HG03457 (cell line): ENCODE data around the gene CADM3.
A peak's percentile ranks its signal among the peaks of the same experiment; 100 is the strongest.

Source experiments
- ATAC-seq: cut with Tn5 transposase; IDR thresholded peaks from one replicate; pipeline ENCODE4 v1.9.1; 2021; ENCODE audit warnings: moderate number of reproducible peaks; ENCODE audit not compliant: unreplicated experiment

Gene CADM3

DNA sequence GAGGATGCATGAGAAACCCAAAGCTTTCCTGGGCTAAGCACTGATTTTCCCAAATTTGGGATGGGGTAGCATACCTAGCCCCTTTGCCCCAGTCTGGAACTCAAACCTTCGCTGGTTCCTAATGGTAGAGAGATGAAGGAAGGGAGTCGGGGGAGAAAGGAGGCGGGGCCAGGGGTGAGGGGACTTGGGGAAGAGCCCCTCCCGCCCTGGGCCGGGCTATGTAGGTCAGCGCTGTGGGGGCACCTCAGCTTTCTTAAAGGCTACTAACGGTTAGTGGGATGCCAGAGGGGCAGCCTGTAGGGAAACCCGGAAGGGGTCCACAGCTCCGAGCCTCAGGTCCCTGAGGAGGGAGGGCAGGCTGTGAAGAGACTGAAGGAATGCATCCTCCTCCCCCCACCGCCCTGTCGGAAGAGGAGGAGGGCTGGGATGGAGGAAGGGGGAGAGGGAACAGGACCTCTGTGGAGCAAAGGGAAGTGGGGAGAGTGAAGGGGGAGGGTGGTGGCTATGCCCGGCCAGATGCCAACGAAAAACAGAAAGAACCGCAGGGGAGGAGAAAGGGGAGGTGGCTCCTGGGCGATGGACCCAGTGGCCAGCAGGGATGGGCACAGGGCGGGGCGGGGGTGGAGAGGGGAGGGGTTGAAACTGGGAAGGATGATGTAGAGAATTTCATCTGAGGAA is 1.3 kb downstream of the CADM3 start:
- no peak for ATAC-seq

DNA sequence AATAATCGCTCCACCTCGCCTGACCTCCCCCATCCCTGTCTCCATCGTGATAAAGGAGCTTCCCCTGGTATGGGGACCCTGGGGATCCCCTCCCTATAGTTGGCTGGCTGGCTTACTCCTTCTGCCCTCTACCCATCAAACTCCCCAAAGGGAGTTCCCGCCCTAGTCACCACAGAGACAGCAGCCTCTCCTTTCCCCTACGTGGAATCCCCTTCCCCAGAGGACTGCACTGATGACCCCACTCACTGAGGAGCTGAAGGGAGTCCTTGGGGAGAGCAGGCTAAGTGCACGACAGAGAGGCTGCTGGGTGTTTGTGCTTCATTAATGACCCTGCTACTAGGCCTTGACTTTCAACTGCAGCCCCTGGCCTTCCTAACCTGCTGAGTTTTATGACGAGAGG is 1.9 kb downstream of the CADM3 start:
- ATAC-seq: no peak

DNA sequence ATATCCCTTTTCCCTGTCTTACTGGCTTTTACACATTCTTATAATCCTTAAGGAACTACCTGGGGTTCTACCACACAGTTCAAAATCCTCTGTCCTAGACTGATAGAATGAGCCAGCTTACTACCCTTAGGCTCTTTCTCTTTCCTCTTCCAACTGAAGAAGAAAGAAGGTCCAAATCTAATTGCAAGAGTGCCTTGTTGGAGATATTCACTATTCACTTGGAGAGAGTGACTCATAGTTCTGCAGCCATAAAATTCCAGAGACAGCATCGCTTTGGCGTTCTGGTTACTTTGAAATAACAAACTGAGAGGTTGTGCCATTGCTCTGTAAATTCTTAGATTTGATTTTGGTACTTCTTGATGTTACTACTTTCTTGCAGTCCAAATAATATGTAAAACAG is 4.2 kb downstream of the CADM3 start:
- ATAC-seq: no peak

DNA sequence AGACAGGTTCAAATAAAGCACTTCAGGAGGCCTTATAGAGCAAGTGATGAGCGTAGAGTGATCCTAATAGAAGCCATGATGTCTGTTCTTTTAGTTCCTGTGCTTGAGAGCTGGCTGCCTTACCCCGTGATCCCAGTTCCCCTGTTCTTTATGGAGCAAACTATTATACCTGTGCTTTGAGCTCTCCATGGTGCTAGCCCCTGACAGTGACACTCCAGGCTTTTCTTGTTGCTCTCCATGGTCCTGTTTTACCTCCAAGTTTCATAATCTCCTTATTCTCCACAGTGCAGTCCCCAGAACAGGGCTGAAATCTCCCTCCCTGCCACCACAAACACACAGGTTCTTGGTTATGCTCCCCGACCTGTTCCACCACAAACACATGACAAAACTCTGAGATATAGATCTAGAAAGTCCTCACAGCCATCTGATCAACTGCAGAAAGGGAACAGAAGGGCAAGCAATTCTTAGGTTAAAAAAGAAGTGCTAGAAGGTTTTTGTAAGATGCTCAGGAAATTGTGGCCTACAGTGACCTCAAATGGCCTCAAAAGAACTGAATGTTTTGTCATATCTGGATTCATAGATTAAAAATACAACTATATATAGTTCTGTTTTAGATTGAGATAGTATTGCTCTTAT is 6.0 kb downstream of the CADM3 start:
- ATAC-seq: no peak

DNA sequence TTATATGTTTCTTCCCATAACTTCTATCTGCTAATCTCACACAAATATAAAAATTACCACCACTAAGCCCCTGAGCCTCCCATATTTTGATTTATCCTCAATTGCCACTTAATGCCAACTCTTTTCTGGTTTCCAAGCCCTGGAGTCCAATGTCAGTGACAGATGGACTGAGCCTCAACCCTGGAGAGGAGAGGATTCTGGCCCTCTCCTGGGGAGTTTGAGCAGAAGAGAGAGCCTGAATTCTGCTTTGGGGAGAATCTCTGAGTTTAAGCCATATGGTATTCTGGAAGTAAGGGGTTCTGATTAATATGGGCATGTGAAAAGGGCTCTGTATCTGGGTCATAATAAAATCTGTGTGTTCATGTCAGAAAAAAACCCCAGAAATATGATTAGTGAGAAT is 8.5 kb downstream of the CADM3 start:
- no peak for ATAC-seq

DNA sequence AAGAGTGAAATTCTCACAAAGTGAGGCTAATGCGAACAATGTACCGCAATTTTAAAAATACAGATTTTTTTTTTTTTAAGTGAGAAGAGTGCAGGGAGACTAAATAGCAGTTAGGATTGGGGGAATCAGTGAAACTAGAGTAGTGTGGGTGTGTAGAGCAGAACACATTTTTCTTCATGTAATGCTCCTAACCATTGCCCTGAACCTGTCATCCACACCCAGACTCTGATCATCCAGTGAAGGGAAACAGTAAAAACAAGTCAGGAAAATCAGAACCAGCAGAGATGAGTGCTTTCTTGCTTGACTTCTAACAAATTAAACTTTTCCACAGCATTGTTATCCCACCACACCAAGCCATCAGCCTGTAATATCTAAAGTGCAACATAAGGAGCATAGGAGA is 9.1 kb downstream of the CADM3 start:
- no peak for ATAC-seq

DNA sequence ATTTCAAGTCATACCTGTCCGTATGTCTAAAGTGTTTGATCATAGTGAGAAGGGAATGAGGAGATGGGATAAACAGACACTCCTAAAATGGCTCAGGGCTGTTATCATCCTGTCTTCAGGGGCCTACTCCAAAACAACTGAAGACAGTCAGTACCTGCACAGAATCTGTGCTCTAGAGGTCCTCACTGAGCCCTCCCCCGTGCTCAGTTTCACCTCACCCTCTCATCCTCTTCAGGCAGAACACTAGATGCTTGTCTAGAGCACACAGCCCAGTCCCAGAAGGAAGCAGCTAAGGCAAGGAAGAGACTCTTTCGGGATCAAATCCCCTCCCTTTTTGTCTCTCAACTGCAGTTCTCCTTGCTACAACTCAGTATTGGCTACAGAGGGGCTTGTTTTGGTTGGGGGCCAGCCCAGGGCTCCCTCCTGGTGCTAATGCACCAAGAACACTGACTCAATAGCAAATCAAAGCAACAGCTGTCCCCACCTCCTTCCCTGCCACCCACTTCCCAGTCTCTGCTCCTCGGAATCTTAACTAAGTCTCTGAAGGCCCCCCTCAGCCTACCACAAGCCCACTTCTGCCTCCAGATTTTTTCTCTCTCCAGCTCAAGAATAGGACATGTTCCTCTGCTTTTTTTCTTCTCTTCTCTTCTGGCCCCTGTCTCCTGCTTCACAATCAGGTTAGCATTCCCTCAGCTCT is 10.1 kb downstream of the CADM3 start:
- ATAC-seq: no peak

DNA sequence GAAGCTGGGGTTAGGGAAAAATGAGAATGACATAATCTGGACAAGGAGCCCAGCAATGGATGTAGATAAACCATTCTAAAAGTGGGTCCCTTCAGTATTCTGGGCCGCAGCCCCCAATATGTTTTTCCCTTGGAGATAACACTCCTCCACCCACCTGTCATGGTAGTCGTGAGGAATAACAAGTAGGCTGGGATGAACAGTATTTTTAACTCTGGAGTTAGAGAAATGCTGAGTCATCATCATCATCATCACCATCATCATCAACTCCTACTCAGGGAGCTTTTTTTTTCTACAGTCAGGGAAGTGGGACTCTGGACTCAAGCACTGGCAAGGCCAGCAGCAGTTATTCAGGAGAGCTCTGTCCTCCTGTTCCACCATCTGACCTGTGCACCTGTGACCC is 12.8 kb downstream of the CADM3 start:
- no peak for ATAC-seq

DNA sequence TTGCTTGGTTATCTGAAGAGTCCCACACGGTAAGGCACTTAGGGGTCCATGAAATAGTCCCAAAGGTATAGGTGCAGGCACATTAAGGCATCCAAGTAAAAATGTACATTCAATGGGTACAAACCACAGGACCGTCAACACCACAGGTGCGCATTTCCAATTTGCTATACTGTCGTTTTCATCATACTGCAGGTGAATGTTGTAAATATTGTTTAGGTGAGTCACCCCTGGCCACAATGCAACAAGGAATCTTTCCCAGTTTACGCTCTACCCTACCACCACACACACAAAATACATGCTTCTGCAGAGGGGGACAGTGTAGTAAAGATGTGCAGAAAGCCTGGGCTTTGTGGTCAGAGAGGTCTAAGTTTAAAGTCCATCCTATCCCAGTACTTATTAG is 13.7 kb downstream of the CADM3 start:
- ATAC-seq: no peak

DNA sequence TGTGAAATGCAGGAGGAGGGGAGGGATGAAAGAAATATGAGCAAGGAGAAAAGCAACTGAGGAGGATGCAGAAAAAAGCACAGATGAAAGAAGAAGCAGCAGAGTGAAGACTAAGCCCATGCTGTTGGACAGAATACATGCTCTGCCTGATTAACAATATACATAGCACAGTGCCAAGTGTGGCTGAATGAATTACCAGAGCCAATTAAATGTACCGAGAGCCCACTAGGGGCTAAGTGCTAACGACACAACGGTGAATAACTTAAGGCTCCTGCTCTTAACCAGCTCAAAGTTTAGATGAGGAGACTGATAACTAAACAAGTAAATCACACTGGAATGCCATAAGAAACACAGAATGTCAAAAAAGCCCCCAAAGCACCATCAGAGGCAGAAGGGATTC is 15.6 kb downstream of the CADM3 start:
- no peak for ATAC-seq

DNA sequence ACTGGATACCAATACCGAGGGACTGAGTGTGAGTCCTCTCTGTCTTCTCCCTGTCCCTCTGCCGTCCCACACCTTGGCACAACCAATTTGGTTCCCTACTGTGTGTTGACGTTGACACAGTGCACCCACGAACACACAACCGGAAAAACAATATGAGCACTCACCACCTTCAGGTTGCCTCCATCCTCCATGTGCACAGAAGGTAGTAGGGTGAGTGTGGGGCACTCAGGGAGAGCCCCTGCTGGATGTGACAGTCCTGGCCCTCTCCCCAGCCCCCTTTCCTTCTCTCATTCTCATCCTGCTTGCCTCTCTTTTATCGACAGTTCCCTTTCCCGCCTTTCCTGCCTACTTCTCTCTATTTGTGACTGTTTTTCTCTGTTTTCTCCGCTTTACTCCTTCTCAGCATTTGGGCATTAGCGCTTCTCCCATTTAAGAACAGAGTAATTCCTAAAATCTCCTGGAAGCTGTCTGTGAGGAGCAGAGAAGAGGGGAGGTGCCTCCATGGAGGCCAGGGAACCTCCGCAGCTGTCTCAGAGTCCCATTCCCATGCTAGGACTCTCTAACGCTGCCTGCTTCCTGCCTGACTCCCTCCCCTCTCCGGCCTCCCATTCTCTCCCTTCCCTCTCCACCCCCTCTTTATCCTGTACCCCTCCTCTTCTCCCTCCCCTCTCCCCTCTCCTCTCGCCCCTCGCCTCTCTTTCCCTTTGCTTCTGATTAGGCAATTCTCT is 16.4 kb downstream of the CADM3 start:
- no peak for ATAC-seq

DNA sequence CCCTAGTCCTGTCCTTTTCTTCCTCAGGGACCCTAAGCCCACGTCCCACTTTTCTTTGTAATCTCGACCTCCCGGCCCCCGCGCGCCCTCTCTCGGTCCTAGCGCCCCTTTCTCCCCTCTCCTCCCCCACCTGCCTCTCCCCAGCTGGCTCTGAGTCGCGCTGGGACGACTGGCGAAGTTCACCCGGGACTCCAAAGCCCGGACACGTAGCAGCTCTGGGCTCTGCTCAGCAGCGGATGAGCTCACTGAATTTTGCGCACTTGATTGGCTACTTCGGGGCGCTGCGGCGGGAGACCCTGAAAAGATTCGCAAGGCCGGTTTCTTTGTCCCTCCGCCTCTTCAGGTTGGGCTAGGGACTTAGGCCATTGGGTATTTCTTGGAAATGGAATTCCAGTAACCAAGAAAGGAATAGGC is 17.0 kb downstream of the CADM3 start:
- ATAC-seq: peak; percentile 90

DNA sequence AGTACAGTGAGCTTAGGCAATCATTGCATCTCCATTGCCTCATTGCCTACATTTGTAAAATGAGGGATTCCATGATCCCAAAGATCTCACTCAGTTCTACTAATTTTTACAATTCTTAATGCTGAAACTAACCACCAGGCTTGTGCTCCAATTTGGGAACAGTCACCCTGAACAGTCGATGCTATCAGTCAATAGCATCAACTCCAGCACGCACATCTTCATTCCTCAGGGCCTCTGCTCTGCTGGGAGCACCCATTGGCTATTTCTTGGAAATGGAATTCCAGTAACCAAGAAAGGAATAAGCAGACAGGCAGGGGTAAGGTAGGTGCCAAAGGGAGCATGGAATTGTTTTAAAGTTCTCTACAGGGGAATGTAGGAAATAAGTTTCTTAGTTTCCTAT is 19.0 kb downstream of the CADM3 start:
- no peak for ATAC-seq

DNA sequence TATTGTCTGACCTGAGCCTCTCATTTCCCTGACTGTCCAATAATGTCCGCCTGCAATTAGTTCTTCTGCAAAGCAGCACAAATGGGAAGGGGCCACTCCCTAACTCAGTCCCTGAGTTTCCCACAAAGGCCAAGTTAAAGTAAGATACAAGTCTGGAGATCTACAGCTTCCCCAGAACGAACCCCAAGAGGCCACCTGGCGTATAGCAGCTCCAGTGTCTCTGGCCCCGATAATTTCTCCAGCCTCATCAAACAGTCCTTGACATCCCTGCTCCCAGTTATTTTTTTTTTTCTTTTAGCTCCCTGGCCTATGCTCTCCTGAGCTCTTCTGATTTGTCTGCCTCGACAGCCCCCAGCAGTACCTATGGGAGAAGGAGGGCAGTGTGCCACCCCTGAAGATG is 25.1 kb downstream of the CADM3 start:
- ATAC-seq: no peak

DNA sequence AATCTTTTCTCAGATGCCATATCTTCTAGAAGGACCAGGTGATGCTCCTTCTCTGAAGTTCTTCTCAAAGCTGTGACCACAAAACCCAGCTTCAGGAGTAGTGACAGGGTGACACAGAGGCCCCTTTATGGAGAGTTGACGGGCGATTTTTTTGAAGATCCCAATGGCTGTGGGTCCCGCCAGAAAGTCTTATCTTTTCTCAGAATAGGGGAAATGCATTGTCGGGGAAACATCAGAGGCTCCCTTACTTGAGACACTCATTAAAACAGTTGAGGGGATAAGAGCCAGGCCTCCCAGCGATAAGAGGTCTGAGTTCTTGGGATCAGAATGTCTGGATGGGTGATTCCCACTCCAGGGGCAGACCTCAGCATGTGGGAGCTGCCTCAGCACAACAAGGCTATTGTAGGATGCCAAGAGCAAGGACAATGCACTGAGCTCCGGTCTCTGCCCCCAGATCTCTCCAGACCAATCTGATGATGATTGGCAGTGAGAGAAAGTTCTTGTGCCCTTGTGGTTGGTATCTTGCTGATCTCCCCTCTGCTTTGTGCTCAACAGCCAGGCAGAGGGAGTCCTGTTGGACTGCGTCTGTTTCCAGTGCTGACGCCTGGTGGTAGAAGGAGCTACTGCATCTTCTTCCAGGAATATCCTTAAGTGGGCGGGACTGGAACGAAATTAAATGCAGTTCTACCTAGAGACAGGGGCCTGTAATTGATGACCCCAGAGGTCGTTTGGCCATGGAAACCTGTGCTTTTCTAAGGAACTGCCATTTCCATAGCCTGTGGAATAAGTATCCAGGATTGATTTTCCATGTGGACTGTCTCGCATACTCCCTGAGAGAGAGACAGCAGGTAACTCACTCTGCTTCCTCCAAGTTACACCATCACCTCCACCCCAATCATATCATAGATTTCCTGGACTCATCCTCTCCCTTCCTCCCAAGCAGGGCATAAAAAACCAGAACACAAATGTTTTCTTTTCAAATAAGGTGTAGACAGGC is 26.4 kb downstream of the CADM3 start:
- ATAC-seq: peak; percentile 81

DNA sequence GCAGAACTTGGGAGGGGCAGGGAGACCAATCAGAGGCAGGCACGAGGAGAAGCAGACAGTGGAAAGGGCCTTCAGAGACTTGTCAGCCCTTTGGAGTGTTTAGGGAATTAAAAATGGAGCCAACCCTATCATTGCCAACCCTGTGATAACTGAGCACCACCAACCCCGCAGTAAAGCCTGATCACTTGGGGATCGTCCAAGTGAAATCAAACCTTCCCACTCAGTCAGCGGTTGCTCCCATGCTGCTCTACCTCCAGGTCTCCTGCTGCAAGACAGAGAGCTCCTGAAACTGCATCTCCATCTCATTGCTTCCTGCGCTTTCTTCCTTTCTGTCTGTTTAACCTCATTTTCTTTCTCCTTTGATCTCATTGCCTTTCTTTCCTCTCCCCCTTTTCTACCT is 28.5 kb downstream of the CADM3 start:
- no peak for ATAC-seq

DNA sequence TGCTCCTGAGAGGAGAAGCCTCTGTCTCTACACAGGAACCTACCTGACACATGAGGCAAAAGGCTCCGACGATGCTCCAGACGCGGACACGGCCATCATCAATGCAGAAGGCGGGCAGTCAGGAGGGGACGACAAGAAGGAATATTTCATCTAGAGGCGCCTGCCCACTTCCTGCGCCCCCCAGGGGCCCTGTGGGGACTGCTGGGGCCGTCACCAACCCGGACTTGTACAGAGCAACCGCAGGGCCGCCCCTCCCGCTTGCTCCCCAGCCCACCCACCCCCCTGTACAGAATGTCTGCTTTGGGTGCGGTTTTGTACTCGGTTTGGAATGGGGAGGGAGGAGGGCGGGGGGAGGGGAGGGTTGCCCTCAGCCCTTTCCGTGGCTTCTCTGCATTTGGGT is 29.4 kb downstream of the CADM3 start:
- ATAC-seq: no peak

DNA sequence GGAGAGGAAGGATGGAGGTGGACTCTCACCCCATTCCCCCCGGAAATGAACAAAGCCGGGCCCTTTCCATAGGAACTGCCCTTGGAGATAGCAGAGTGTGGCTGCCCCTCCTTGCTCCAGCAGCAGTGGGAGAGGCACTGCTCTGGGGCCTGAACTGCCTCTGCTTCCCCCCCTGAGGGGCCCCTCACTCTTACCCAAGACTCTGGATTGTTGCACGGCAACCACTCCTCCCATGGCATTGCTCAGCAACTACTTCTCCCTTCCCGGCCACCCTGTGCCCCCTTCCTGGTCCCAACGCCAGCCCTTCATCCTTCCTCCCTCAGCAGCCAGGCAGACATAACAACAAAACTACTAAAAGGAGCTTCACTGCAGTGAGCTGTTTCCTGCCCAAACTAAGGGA is 30.2 kb downstream of the CADM3 start:
- no peak for ATAC-seq

DNA sequence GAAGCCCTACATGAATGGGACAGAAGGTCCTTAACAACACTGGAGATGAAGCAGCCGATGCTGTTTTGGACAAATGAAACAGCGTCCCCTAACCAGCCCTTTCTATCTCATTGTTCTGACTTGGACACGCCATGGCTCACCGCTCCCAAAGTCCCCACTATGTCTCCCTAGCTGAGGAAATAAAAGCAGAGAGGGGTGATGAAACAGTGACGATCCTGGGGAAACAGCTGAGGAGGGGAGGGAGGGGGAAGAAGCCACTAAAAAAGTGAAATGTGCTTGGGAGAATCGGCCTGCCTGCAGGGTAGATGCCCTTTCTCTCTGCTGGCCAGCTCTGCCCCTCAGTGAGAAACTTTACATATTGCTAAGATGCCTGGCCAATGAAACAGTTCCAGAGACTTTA is 32.2 kb downstream of the CADM3 start:
- no peak for ATAC-seq
